IPS-18c (cell line): ENCODE data around the gene PUSL1.
A peak's percentile ranks its signal among the peaks of the same experiment; 100 is the strongest.
"Not testable (repeated sequence)": the region's sequence is repeated elsewhere in the genome, so short reads cannot be mapped to it uniquely, and the experiment has no call there.

Source experiments
- H3K4me3 ChIP-seq: 2 replicates; pipeline ENCODE4 v1.7.0; 2013; ENCODE audit warnings: low read depth, mild to moderate bottlenecking, low read length, moderate library complexity; ENCODE audit not compliant: insufficient read depth
- H3K9me3 ChIP-seq: one replicate; pipeline ENCODE4 v1.6.1; 2013; ENCODE audit warnings: mild to moderate bottlenecking, low read length, moderate library complexity; ENCODE audit not compliant: control insufficient read depth, insufficient read depth

Gene PUSL1

GRCh38 chr1:1314678-1315335, 6.4 kb downstream of the PUSL1 start:
- no peak overlapping the region; the same call in 1 of the 2 replicates for H3K4me3 ChIP-seq
- H3K9me3 ChIP-seq, result no peaks in the 10 kb centered on the region

- Histone ChIP-seq H3K4me3 (no peak overlapping the region; the same call in 1 of the 2 replicates), H3K9me3 (no peaks in the 10 kb centered on the region)
Observed at GRCh38 chr1:1315435-1315954, 7.1 kb downstream of the PUSL1 start.

- H3K4me3 ChIP-seq, H3K9me3 ChIP-seq: not testable (repeated sequence)
Observed at GRCh38 chr1:1316199-1316598, 7.8 kb downstream of the PUSL1 start.

GRCh38 chr1:1317420-1317819, 9.0 kb downstream of the PUSL1 start:
- H3K9me3 ChIP-seq, result no peaks in the 10 kb centered on the region

GRCh38 chr1:1318131-1318652, 9.8 kb downstream of the PUSL1 start:
- H3K9me3 ChIP-seq, result no peaks in the 10 kb centered on the region
- no peak overlapping the region for H3K4me3 ChIP-seq

More at GRCh38 chr1:1317420-1317819, 9.0 kb downstream of the PUSL1 start:
- no peak overlapping the region for H3K4me3 ChIP-seq

GRCh38 chr1:1318777-1319645, 10.6 kb downstream of the PUSL1 start:
- H3K4me3 ChIP-seq, result no peak overlapping the region

GRCh38 chr1:1319646-1319941, 11.2 kb downstream of the PUSL1 start:
- Histone ChIP-seq H3K9me3 (no peaks in the 10 kb centered on the region), H3K4me3 (no peak overlapping the region)

More at GRCh38 chr1:1318777-1319645, 10.6 kb downstream of the PUSL1 start:
- H3K9me3 ChIP-seq, result no peaks in the 10 kb centered on the region

GRCh38 chr1:1320666-1321448, 12.5 kb downstream of the PUSL1 start:
- H3K4me3 ChIP-seq, result no peak overlapping the region
- H3K9me3 ChIP-seq, result no peaks in the 10 kb centered on the region

GRCh38 chr1:1321477-1321876, 13.1 kb downstream of the PUSL1 start:
- no peaks in the 10 kb centered on the region for H3K9me3 ChIP-seq
- H3K4me3 ChIP-seq, result no peak overlapping the region

GRCh38 chr1:1322418-1322817, 14.0 kb downstream of the PUSL1 start:
- no peak overlapping the region for H3K4me3 ChIP-seq
- H3K9me3 ChIP-seq, result no peaks in the 10 kb centered on the region

GRCh38 chr1:1322952-1323351, 14.6 kb downstream of the PUSL1 start:
- H3K4me3 ChIP-seq, result no peak overlapping the region

GRCh38 chr1:1324084-1324523, 15.7 kb downstream of the PUSL1 start:
- Histone ChIP-seq H3K9me3 (no peaks in the 10 kb centered on the region), H3K4me3 (peak overlapping the region; percentile 93)

More at GRCh38 chr1:1322952-1323351, 14.6 kb downstream of the PUSL1 start:
- H3K9me3 ChIP-seq, result no peaks in the 10 kb centered on the region

- H3K9me3 ChIP-seq, result no peaks in the 10 kb centered on the region
- peak within 1 kb of the TSS; percentile 93 for H3K4me3 ChIP-seq
Observed at GRCh38 chr1:1324524-1325287, 16.3 kb downstream of the PUSL1 start, which contains the start of the genes CPTP and INTS11. TSS of gene CPTP (plus strand) at chr1:1324802. CDS start at chr1:1326911, 2,109 bp downstream. TSS of gene INTS11 (minus strand) at chr1:1324660. CDS start at chr1:1324608, 52 bp downstream.

- Histone ChIP-seq H3K9me3 (no peaks in the 10 kb centered on the region), H3K4me3 (peak overlapping the region; percentile 76)
Observed at GRCh38 chr1:1325288-1326074, 17.1 kb downstream of the PUSL1 start.

GRCh38 chr1:1326075-1326605, 17.7 kb downstream of the PUSL1 start:
- no peaks in the 10 kb centered on the region for H3K9me3 ChIP-seq
- no peak overlapping the region for H3K4me3 ChIP-seq
